SK-N-SH (cell line): ENCODE data around the gene CDH15.

Source experiments
- EZH2phosphoT487 ChIP-seq: fragments of 200-600 bp; sonication (generic); IDR thresholded peaks from 2 replicates; pipeline ENCODE4 v1.6.1; 2017; ENCODE audit warnings: low read depth, mixed run types, mild to moderate bottlenecking, antibody characterized with exemption, moderate library complexity, borderline replicate concordance
- FOXM1 ChIP-seq: IDR thresholded peaks from 2 replicates; pipeline ENCODE4 v1.4.0; 2012; ENCODE audit warnings: low read depth, mild to moderate bottlenecking
- GATA2 ChIP-seq: sonication (generic); formaldehyde crosslinking; IDR thresholded peaks from 2 replicates; pipeline ENCODE4 v1.5.0; 2020; ENCODE audit warnings: mild to moderate bottlenecking, missing genetic modification reagents
- NFIC ChIP-seq: IDR thresholded peaks from 2 replicates; pipeline ENCODE4 v1.4.0; 2012; ENCODE audit warnings: borderline replicate concordance
- NRF1 ChIP-seq: IDR thresholded peaks from 2 replicates; pipeline ENCODE4 v1.6.1; 2012; ENCODE audit warnings: low read depth, mild to moderate bottlenecking, low read length
- RCOR1 ChIP-seq: fragments of 150-350 bp; IDR thresholded peaks from 2 replicates; pipeline ENCODE4 v1.6.1; 2017; ENCODE audit warnings: antibody characterized with exemption, low read length
- SMC3 ChIP-seq: IDR thresholded peaks from 2 replicates; pipeline ENCODE4 v1.6.1; 2012; ENCODE audit warnings: low read depth, low read length, improper control_type of control experiment
- YY1 ChIP-seq: IDR thresholded peaks from 2 replicates; pipeline ENCODE4 v1.4.0; 2012; ENCODE audit warnings: low read depth, mild to moderate bottlenecking
- TF ChIP-seq, protein P1 (sequence below): fragments of 200-600 bp; sonication (generic); IDR thresholded peaks from 2 replicates; pipeline ENCODE4 v1.6.1; 2017; ENCODE audit warnings: antibody characterized with exemption, mild to moderate bottlenecking, moderate library complexity
- TF ChIP-seq, protein P2 (sequence below): IDR thresholded peaks from 2 replicates; pipeline ENCODE4 v1.6.1; 2012; ENCODE audit warnings: mild to moderate bottlenecking, low read depth, low read length, moderate library complexity
- TF ChIP-seq, protein P3 (sequence below): IDR thresholded peaks from 2 replicates; pipeline ENCODE4 v1.4.0; 2012; ENCODE audit warnings: low read depth, borderline replicate concordance
- TF ChIP-seq, protein P4 (sequence below): fragments of 150-350 bp; IDR thresholded peaks from 2 replicates; pipeline ENCODE4 v1.6.1; 2017; ENCODE audit warnings: antibody characterized with exemption, low read length, low read depth, borderline replicate concordance
- TF ChIP-seq, protein P5 (sequence below): fragments of 150-350 bp; IDR thresholded peaks from 2 replicates; pipeline ENCODE4 v1.6.1; 2016; ENCODE audit warnings: mild to moderate bottlenecking, low read depth, low read length
- TF ChIP-seq, protein P6 (sequence below): IDR thresholded peaks from 2 replicates; pipeline ENCODE4 v1.4.0; 2012; ENCODE audit warnings: low read depth

DNA sequence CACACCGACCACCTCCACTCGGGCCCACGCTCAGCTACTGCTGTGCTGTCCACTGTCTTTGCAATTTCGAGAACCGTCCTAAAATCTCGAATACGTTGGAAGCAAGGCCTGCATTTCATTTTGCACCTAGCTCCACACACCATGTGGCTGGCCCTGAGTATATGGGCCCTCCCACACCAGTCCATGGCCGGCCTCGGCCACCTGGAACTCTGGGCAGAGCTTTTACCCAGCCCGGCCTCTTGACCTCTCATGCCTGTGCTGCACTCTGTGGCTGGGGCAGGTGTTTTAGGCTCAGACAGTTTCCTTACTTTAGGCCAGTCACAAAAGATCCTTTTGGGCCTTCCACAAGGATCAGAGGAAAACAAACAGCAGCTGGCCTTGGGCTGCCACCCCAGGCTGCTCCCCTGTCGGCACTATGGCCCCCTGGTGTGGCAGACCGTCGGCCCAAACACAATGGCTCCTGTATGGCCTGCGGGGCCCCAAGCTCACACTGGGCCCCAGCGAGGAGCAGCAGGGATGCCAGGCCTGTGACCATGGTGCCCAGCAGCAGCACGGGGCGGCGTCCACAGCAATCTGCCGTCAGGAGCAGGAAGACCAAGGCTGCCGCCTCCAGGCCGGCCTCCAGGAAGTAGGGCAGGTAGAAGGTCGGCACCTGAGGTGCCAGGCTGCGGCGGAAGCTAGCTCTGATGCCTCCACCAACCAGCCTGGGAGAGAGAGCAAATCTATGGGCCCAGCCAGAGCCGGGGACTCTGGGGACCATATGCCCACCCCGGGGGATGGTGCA lies 26.3 kb downstream of the CDH15 start:
- TF ChIP-seq, protein P1, sequence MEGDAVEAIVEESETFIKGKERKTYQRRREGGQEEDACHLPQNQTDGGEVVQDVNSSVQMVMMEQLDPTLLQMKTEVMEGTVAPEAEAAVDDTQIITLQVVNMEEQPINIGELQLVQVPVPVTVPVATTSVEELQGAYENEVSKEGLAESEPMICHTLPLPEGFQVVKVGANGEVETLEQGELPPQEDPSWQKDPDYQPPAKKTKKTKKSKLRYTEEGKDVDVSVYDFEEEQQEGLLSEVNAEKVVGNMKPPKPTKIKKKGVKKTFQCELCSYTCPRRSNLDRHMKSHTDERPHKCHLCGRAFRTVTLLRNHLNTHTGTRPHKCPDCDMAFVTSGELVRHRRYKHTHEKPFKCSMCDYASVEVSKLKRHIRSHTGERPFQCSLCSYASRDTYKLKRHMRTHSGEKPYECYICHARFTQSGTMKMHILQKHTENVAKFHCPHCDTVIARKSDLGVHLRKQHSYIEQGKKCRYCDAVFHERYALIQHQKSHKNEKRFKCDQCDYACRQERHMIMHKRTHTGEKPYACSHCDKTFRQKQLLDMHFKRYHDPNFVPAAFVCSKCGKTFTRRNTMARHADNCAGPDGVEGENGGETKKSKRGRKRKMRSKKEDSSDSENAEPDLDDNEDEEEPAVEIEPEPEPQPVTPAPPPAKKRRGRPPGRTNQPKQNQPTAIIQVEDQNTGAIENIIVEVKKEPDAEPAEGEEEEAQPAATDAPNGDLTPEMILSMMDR: no peak
- TF ChIP-seq NFIC: no peak
- TF ChIP-seq, protein P2, sequence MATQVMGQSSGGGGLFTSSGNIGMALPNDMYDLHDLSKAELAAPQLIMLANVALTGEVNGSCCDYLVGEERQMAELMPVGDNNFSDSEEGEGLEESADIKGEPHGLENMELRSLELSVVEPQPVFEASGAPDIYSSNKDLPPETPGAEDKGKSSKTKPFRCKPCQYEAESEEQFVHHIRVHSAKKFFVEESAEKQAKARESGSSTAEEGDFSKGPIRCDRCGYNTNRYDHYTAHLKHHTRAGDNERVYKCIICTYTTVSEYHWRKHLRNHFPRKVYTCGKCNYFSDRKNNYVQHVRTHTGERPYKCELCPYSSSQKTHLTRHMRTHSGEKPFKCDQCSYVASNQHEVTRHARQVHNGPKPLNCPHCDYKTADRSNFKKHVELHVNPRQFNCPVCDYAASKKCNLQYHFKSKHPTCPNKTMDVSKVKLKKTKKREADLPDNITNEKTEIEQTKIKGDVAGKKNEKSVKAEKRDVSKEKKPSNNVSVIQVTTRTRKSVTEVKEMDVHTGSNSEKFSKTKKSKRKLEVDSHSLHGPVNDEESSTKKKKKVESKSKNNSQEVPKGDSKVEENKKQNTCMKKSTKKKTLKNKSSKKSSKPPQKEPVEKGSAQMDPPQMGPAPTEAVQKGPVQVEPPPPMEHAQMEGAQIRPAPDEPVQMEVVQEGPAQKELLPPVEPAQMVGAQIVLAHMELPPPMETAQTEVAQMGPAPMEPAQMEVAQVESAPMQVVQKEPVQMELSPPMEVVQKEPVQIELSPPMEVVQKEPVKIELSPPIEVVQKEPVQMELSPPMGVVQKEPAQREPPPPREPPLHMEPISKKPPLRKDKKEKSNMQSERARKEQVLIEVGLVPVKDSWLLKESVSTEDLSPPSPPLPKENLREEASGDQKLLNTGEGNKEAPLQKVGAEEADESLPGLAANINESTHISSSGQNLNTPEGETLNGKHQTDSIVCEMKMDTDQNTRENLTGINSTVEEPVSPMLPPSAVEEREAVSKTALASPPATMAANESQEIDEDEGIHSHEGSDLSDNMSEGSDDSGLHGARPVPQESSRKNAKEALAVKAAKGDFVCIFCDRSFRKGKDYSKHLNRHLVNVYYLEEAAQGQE: no peak
- TF ChIP-seq, protein P3, sequence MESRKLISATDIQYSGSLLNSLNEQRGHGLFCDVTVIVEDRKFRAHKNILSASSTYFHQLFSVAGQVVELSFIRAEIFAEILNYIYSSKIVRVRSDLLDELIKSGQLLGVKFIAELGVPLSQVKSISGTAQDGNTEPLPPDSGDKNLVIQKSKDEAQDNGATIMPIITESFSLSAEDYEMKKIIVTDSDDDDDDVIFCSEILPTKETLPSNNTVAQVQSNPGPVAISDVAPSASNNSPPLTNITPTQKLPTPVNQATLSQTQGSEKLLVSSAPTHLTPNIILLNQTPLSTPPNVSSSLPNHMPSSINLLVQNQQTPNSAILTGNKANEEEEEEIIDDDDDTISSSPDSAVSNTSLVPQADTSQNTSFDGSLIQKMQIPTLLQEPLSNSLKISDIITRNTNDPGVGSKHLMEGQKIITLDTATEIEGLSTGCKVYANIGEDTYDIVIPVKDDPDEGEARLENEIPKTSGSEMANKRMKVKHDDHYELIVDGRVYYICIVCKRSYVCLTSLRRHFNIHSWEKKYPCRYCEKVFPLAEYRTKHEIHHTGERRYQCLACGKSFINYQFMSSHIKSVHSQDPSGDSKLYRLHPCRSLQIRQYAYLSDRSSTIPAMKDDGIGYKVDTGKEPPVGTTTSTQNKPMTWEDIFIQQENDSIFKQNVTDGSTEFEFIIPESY: no peak
- no peak for TF ChIP-seq YY1
- TF ChIP-seq EZH2phosphoT487: no peak
- TF ChIP-seq, protein P4, sequence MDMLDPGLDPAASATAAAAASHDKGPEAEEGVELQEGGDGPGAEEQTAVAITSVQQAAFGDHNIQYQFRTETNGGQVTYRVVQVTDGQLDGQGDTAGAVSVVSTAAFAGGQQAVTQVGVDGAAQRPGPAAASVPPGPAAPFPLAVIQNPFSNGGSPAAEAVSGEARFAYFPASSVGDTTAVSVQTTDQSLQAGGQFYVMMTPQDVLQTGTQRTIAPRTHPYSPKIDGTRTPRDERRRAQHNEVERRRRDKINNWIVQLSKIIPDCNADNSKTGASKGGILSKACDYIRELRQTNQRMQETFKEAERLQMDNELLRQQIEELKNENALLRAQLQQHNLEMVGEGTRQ: no peak
- no peak for TF ChIP-seq FOXM1
- TF ChIP-seq RCOR1: no peak
- TF ChIP-seq NRF1: no peak
- TF ChIP-seq, protein P5, sequence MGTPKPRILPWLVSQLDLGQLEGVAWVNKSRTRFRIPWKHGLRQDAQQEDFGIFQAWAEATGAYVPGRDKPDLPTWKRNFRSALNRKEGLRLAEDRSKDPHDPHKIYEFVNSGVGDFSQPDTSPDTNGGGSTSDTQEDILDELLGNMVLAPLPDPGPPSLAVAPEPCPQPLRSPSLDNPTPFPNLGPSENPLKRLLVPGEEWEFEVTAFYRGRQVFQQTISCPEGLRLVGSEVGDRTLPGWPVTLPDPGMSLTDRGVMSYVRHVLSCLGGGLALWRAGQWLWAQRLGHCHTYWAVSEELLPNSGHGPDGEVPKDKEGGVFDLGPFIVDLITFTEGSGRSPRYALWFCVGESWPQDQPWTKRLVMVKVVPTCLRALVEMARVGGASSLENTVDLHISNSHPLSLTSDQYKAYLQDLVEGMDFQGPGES: no peak
- TF ChIP-seq, protein P6, sequence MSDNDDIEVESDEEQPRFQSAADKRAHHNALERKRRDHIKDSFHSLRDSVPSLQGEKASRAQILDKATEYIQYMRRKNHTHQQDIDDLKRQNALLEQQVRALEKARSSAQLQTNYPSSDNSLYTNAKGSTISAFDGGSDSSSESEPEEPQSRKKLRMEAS: no peak
- no peak for TF ChIP-seq SMC3
- TF ChIP-seq GATA2: no peak
